ENCODE measurements around the gene FSCN2.

Gene FSCN2, protein sequence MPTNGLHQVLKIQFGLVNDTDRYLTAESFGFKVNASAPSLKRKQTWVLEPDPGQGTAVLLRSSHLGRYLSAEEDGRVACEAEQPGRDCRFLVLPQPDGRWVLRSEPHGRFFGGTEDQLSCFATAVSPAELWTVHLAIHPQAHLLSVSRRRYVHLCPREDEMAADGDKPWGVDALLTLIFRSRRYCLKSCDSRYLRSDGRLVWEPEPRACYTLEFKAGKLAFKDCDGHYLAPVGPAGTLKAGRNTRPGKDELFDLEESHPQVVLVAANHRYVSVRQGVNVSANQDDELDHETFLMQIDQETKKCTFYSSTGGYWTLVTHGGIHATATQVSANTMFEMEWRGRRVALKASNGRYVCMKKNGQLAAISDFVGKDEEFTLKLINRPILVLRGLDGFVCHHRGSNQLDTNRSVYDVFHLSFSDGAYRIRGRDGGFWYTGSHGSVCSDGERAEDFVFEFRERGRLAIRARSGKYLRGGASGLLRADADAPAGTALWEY

DNA sequence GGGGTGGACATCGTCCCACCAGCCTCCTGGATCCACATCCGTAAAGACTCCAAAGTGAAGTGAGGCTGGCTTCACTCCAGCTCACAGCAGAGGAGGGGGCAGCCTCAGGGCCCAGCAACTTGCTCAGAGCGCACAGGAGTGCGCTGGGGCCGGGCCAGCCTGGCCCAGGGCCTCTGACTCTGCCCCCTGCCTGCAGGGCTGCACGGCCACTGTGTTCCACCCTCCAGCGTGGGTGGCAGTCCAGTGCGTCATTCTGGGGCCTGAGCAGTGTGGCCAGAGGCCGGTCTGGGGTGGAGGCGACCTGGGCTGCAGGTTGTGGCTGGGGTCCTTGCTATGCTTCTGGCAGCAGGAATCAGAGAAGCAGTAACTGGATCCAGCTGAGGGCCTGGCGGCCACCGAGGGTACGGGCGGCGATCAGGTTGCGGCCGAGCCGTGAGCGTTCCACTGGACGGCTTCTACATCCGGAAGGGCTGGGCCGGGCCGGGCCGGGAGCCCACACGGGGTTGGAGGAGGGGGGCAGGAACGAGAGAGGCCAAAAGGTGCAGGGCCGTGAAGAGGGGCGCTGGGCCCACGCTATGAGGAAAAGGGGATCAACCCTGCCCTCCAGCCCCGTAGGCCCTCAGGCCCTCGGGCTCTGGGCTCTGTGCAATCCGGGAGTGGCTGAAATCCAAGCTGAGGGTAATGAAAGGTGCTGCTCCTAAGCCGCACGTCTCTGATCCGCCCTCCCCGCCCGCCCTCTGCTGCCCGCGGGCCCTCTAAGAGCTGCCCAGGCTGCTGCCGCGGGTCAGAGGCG lies at the start of gene FSCN2:
TSS of gene FSCN2 (plus strand) at position 787 of the 793 bp plus-strand sequence. CDS start 155 bp downstream, outside the sequence.
- DNase-seq = no peak

DNA sequence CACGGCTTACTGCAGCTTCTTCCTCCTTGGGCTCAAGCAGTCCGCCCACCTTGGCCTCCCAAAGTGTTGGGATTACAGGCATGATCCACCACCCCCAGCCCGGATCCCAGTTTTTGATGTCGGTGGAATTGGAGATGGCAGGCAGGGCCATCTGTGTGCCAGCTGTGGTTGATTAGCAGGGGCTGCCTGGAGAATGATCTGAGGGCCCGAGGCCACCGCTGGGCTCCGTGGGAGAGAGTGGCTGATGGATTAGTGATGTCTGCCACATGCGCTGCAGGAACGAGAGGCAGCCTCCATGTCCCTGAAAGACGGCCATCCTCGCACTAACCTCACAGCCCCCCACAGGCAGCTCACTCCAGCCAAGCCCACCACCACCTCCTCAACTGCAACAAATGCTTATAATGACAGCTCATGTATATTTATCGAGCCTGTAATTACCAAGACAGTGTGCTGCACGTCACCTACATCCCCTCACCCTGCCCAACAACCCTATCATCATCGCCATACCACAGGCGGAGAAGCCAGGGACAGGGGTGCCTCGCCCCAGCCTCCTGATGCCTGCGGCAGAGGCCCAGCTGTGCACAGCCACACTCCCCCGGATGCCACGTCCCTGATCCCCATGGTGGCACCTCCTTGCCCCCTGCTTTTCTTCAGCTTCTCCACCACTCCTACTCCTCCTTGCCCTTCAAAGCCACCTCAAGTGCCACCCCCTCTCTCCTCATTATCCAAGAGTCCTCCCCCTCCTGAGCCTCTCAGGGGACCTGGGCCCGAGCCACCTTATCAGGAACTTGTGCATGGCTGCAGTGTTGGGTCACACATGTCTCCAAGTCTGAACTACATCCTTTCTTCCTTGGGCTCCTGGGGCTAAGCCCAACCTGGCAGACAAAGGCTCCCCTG lies 48.8 kb upstream of the FSCN2 start:
- no peak for DNase-seq

DNA sequence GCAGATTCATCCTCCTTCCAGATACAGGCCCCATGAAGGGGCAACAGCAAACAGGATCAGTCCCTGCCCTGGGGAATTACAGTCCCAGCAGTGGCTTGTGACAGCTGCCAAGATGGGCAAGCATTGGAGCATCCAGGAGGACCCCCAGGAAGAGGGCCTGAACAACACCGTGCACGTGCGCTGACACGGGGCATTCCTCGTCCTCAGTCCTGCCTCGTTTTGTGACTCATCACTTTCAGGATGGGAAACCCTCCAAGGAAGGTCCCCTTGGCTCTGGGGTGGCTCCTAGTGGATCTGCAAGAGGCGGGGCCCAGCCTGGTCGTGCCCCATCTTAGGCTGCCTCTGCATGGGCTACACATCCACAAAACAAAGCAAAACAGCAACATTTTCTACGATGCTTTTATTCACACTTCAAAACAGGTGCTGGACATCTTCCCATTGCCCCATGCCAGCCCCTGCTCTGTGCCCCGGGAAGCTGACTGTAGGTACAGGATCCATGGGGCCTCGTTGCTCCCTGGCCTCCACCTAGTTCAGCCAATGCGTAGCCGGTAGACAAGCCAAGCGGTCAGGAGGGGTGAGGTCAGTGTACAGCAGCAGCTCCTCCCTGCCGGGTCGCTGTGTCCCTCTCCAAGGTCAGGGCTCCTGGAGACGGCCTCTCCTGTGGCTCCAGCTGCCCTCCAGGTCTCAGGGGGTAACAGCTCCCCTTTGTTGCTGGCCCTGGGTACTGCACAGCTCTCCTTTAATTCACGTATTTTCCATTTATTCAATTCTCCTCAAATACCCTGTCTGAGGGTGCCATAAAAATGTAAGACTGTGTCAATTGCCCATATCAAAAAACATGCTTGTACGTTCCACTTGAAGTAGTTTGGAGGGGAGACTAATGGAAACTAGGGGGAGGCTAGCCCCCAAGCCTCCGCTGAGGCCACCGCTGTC lies 47.8 kb upstream of the FSCN2 start:
- no peak for DNase-seq

DNA sequence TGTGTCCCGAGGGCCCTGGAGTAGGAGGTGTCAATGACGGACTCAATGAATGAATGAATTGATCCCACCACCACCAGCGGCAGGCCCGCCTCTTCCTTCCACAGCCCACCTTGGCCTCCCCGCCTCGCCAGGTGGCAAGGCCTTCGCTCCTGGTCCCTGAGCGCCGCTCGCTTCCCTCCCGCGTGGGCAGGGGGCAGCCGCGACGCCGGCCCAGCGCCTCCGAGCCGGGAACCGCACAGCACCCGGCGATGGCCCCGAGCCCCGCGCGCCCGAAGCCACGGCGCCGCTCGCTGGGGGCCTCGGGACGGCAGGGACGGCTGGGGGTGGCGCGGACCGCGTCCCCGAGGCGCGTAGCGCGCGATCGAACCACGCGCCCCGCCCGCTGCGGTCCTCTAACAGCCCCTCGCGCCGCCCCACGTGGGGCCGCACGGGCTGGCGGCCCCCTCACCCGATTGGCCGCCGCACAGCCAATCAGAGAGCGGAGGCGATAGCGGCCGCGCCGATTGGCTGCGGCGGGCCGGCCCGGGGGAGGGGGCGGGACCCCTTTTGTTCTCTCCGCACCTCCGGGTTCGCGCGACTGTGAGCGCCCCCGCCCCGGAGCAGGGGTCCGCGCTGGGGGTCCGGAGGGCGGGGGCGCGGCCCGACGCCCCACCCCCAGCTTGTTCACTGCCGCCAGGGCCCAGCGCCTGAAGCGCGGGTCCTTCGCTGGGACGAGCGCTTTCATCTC lies 46.9 kb upstream of the FSCN2 start:
- DNase-seq = peak; percentile 71 to 83

DNA sequence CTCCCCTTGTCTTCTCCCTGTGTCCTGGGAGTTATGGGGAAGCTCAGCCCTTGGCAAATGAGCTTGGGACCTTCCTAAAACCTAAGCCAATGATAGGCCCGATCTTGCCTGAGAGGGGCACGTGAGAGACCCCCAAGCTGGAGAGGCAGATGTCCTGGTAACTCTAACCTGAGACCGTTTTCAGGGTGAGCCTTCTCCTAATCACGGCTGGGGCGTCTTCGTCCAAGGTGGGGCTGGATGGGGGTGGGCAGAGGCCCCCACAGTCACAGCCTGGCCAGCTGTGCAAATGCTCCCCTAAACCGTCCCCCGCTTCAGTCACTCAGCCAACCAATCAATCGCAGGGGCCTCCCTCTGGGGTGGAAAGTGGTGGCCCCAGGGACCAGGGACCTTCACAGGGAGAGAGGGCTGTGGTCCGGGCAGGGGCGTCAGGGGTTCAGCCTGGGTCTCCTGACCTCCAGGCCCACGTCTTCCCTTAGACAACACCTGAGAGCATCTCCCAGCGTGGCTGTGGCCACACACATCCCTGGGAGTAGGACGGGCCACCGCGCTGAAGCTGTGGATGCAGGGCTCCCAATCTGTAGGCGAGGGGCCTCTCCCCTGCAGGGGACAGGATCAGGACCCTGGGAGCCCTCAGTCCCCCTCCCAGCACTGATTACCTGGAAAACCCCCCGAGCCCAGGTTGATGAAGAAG lies 46.2 kb upstream of the FSCN2 start:
- DNase-seq = no peak

DNA sequence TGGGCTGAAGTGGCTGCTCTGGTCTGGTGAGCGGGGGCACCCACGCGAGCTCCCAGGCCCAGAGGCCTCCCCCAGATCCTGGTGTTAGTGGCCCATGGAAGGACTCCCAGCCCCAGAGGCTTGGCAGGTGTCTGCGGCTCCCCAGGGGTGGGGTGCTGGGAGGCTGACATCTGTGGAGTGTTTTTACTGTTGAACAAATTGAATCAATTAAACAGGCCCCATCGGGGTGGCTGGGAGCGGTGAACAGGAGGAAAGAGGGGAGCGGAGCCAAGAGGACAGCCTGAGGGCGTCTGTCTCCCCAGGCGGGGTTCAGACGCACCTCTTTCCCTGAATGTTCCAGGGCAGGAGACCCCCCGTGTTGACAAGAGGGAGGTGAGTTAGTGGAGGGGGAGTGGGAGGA lies 45.5 kb upstream of the FSCN2 start:
- no peak for DNase-seq

DNA sequence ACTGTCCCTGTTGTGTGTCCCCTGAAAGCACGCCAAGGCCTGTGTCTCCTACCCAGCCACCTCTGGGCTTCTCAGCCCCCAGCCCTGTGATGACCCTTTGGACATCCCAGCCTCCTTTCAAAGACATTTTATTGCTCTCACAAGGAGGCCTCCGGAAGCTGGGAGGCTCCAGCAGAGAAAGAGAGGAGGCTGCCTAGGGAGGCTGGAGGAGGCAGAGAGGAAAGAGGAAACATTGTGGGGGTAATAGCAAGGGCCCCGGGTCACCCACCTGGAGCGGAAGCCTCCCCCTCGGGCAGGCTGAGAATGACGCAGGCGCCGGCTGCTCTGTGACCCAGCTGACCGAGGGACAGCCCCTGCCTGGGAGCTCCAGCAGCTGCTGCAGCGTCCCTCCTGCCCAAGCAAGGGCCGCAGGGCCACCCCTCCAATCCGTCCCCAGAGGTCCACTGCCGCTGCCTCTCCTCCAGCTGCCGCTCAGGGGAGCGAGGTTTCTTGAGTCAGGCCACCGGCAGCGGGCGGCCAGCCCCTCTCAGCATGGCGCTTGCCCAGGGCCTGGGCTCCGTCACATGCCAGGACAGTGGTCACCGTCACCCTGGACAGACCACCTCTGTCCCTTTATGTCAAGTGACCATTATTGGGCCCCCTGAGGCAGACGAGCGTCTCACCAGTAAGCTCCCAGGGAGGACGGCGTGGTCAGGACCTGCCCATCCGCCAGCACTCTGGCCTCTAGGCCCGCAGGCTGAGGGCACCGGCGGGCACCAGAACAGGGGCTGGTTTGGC lies 44.9 kb upstream of the FSCN2 start:
- DNase-seq = peak in 1 of 2 donors; percentile 77

DNA sequence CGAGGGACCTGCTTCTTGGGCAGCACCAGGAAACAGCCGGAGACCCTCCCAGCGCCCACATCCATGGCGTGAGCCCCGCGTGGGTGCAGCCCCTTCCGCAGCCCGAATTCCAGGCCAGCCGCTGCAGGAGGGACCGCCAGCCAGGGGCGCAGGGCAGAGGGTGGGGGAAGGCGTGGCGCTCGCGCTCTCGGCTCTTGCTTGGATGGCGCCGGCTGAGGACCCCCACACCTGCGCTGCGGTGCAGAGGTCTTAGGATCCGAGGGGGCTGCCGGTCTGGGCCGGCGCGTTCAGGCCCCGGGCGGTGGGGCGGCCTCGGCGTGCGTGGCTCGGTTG lies 44.3 kb upstream of the FSCN2 start:
- no peak for DNase-seq

DNA sequence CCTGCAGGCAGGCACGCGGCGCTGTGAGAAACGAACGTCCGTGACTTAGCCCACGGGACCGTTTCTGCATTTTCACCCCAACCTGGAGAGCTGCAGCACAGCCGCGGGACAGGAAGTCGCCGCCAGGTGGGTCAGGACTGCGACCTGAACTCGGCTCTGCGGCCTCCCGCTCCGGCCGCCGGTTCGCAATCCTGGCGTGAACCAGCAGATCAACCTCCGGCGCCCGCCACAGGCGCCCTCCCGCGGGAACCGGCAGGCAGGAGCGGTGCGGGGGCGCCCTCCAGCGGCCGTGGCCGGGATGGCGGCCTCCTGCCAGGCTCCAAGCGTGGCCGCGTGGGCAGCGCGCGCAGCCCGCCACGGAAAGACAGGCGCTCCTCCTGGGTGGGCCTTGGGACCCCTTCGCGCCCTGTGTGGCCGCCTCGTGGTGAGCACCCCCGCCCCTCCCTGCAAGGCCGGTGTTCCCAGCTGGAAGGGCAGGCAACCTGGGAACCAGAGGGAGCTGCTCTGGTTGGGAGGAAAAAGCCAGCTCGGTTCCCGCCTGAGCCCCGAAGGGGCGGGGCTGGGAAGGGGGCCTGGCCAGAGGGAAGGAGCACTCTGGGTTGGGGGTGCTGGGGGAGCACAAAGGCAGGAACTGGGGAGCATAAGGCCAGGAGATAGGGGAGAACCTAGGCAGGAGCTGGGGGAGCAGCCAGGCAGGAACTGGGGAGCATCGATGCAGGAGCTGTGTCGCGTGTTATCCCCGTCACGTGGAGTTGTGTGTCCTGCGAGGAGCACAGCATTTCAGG lies 43.8 kb upstream of the FSCN2 start:
- DNase-seq = peak; percentile 89

DNA sequence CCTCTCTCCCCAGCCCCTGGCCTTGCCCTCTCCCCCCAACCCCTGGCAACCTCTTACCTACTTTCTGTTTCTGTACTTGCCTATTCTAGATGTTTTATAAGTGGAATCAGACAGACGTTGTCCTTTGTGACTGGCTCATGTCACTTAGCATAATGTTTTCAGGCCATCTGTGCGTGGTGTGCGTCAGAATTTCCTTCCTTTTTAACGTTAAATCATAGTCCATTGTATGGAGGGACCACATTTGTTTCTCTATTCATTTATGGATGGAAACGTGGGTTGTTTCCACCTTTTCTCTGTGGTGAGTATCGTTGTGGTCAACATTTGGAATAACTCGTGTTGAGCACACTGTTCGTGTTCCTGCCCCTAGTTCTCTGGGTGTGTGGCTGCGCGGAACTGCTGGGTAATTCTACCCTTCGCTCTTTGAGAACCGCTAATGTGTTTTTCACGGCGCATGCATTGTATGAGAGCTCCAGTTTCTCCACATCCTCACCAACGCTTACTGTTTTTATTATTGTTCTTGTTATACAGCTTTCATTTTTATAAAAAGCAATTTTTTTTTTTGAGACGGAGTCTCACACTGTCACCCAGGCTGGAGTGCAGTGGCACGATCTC lies 41.9 kb upstream of the FSCN2 start:
- DNase-seq = no peak

DNA sequence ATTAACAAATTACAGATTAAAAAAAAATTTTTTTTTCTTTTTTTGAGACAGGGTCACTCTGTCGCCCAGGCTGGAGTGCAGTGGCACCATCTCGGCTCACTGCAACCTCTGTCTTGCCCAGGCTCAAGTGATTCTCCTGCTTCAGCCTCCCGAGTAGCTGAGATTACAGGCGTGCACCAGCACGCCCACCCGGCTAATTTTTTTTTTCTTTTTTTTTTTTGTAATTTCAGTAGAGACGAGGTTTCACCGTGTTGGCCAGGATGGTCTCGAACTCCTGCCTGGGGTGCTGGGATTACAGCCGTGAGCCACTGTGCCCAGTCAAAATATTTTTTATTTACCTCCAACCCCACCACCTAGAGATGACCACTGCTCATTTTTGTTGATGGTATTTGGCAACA lies 41.1 kb upstream of the FSCN2 start:
- DNase-seq = no peak

DNA sequence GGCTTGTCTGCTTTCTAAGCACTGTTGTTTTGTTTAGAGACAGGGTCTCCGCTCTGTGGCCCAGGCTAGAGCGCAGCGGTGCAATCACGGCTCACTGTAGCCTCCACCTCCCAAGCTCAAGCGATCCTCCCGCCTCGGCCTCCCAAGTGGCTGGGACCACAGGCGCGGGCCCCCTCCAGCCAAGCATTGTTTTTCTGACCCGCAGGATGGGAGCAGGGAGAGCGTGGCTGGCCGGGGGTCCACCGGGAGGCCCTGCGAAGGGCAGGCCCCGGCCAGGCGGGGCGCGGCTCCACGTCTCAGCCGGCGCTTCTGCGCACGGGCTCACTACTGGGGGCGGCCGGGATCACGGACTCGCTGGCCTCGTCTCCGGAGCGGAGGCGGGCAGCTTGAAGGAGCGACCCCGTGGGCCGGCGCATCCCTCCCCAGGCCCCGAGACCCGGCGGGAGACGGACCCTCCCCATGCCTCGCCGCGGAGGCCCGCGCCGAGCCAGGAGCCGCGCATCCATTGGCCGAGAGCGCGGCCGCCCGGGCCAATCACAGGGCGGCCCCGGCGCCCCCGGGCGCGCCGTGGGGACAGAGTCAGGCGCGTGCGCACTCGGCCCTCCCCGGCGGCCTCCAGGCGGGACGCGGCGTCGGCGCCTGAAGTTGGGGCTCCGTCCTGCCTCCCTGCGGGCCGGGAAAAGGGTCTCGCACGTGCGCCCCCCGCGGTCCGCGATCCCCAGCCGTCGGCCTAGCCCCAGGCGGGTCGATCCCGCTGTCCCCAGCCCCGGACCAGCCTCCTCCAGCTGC lies 40.5 kb upstream of the FSCN2 start:
- DNase-seq = peak; percentile 79 to 82

DNA sequence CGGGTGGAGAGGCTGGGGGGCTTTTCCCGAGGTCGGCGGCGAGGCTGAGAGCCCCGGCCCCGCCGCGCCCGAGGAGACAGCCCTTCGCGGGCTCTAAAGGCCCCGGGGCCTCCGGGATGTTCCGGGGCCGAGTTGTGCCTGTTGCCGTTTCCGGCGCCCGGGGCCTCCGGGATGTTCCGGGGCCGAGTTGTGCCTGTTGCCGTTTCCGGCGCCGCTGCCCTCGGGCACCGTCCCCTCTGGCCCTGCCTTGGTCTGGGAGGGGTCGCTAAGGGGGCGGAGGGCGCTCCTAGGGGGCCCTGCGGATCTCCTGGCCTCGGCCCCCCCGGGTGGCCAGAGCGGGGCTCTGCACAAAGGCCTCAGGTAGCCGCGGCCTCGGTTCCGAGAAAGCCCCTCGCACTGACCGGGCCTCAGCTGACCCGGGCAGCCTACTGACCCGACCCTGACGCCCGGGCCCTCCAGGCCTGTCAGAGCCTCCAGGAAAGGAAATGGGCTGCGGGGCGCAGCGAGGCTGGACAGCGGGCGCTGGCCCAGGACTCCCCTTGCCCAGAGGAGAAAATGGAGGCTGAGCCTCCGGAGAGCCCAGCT lies 39.8 kb upstream of the FSCN2 start:
- DNase-seq = no peak

DNA sequence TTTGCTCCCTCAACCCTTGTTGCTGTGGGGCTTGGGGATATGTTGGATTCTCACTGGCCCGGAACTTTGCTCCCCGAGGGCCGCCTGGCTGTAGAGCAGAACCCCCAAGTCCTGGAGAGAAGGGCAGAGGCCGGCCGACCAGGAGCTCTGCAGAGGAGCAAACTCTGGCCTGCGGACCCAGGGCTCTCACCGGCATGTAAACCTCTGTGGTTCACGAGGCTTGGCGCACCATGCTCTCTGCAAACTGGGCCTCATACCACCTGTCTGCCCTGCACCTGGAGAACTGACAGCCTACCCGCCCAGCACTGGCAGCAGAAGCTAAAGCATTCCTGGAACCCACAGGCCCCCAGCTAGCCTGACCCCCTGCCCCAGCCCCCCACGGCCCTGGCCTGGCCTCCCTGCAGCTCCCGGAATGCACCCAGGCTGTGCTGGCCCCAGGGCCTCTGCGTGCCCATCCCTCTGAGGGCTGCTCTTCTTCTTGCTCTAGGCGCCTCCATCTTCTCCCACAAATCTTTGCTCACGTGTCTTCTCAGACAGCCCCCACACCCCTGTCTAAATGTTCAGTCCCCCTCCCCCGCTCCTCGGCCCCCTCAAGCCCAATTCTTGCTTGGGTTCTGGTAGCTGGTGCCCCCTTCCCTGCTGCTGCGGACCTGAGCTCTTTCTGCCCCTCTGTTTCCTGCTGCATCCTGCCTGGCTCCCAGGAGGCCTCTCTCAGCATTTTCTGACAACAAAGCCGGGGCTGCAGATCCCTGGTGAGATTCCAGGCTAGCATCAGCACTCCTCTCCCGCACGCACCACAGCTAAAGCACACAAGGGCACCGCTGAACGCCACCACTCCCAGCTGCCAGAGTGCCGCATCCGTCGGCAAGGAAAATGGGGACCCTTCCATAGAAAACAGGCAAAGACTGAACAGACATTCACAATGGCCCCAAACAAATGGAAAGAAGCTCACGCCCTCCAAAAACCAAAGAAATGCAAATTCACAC lies 38.9 kb upstream of the FSCN2 start:
- no peak for DNase-seq

Measured in CD4-positive, alpha-beta T cell treated with Interleukin-1 beta for 1 hour (primary cell).